IPS DF 6.9 (cell line): ENCODE results near the gene ABR.
"Not testable (repeated sequence)": the region's sequence is repeated elsewhere in the genome, so short reads cannot be mapped to it uniquely, and the experiment has no call there.

ENCODE experiments used
- DNase-seq: peaks from one replicate; pipeline ENCODE4 v3.0.0-alpha.2; 2013; ENCODE audit warnings: low read depth, low spot score
- H3K27ac ChIP-seq: one replicate; pipeline ENCODE4 v1.5.1; 2013; ENCODE audit warnings: low read length, control low read depth
- H3K27me3 ChIP-seq: 2 replicates; pipeline ENCODE4 v1.6.1; 2013; ENCODE audit warnings: mild to moderate bottlenecking, low read length; ENCODE audit not compliant: control insufficient read depth, insufficient read depth
- H3K36me3 ChIP-seq: 2 replicates; pipeline ENCODE4 v1.6.1; 2013; ENCODE audit warnings: low read length; ENCODE audit not compliant: control insufficient read depth, insufficient read depth
- H3K4me1 ChIP-seq: 2 replicates; pipeline ENCODE4 v1.6.1; 2013; ENCODE audit warnings: low read length; ENCODE audit not compliant: control insufficient read depth, insufficient read depth
- H3K4me3 ChIP-seq: 2 replicates; pipeline ENCODE4 v1.5.1; 2013; ENCODE audit warnings: mild to moderate bottlenecking, low read length
- H3K9me3 ChIP-seq: 2 replicates; pipeline ENCODE4 v1.6.1; 2013; ENCODE audit warnings: low read length, inconsistent platforms; ENCODE audit not compliant: control insufficient read depth, insufficient read depth
- WGBS: extraction: QIAGEN DNeasy Blood & Tissue Kit; methylation state at CpG from one replicate; pipeline ENCODE4 v1.1.7; 2013; ENCODE audit warnings: mixed read lengths, missing lambda C conversion rate; ENCODE audit not compliant: insufficient read length, insufficient coverage; 5-methylcytosine and 5-hydroxymethylcytosine counted together

Gene ABR

DNA sequence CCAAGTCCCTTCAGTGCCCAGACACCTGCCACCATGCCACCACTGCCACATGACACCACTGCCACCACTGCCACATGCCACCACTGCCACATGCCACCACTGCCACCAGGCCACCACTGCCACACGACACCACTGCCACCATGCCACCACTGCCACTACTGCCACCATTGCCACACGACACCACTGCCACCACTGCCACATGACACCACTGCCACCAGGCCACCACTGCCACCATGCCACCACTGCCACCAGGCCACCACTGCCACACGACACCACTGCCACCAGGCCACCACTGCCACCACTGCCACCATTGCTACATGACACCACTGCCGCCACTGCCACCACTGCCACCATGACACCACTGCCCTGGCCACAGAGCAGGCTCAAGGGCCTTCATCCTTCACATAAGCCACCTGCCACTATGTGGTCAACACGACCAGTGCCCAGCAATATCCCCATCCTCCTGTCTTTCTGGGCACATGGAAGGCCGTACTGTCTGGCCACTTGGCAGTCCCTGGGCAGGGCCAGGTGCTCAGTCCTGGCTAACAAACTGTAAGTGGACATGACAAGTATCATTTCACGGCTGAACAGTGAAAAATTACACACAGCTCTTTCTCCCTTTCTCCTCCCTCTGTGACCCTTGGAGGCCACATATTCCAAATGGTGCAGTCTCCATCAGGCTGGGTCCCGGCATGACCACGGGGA lies 33.1 kb downstream of the ABR start:
- H3K4me1 ChIP-seq = no peaks in the 10 kb centered on the region
- no peaks in the 10 kb centered on the region for H3K36me3 ChIP-seq
- no CpG with 5 or more reads among the region's 9 CpGs for WGBS
- H3K9me3 ChIP-seq = no peaks in the 10 kb centered on the region
- DNase-seq = no peak
- H3K4me3 ChIP-seq = no peak overlapping the region
- no peak overlapping the region for H3K27ac ChIP-seq
- no peaks in the 10 kb centered on the region for H3K27me3 ChIP-seq

DNA sequence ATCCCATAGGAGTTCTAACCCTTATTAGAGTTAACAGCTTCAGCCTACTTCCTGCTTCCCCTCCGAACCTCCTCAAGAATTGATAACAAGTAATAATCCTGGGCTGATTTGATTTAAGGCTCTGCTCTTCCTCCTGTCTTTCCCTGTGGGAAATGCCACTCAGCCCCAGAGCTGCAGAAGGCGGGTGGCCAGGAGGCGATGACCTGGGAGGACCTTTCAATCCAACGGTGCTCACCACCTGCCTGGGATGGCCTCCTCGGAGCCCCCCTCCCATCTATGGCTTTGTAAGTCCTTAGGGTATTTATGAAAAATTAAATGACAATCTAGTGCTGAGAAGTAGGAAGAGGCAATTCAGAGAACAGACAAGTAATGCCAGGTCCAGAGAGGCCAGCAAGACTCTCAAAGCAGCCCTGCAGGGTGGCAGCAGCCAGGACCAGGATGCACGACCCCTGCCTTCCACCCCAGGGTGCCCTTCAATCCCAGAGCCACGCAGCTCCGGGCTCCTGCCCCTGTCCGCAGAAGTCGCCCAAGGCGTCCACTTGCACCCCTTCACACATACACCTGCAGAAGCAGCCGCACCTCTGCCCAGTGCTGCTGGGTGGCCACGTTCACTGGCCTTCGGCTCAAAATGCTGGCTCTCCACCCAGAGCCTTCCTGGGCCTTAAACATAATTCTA lies 34.3 kb downstream of the ABR start:
- Histone ChIP-seq H3K4me3 (no peak overlapping the region), H3K27ac (no peak overlapping the region), H3K9me3 (no peaks in the 10 kb centered on the region), H3K4me1 (no peaks in the 10 kb centered on the region), H3K36me3 (no peaks in the 10 kb centered on the region), H3K27me3 (no peaks in the 10 kb centered on the region)
- WGBS = no CpG with 5 or more reads among the region's 14 CpGs
- DNase-seq = no peak

DNA sequence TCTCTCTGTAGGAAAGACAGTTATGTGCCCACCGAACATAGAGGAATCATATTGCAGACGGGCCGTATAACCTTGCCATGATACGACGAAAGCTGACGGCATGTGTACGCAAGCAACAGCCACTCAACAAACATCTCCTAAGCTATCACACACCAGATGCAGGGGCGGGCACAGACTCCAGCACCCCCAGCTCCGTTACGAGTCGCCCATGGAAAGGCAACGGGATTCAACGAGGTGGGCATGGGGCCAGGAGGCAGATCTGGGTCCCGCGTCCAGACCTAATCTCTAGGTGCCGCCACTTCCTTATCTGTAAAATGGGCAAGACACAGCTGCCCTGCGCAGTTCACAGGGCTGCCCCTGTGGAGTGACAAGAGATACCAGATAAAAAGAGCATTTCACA lies 35.6 kb downstream of the ABR start:
- Histone ChIP-seq H3K27ac (no peak overlapping the region), H3K4me1 (no peaks in the 10 kb centered on the region), H3K27me3 (no peaks in the 10 kb centered on the region), H3K9me3 (no peaks in the 10 kb centered on the region), H3K4me3 (no peak overlapping the region), H3K36me3 (no peaks in the 10 kb centered on the region)
- no peak for DNase-seq
- WGBS = no CpG with 5 or more reads among the region's 17 CpGs

DNA sequence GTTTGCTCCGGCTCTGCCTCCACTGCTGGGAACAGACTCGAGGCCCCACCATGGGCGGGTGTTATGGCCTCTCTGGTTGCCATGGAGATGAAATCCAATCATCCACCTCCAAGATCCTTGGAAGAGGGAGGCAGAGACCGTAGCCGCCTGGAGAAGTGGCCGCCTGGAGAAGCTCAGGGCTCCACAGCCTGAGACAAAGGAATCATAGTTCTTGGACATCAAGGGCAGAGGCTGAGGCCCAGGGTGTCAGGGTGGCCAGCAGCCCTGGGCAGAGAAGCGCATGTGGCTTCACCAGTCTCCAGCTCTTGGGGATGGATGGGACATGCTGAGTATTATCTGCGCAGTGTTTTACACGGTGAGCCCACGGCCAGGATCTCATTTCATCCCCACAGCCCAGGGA lies 36.2 kb downstream of the ABR start:
- no peaks in the 10 kb centered on the region for H3K9me3 ChIP-seq
- no peak overlapping the region for H3K4me3 ChIP-seq

DNA sequence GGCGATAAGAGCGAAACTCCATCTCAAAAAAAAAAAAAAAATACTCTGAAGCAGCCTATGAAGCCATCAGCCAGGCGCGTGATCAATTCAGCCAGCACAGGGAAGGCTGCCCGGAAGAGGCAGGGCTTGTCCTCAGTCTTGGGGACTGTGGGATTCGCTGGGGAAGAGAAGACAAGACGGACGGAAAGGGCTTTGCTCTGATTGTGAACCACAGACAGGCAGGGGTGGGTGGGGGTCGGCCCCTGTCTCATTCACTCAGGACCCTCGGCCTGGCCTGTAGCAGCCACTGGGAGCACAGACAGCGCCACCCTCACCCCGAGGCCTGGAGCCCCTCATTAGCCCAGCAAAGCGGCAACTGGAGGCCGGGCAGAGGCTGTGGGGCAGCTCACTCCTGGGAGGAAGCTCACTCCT lies 37.2 kb downstream of the ABR start:
- no peaks in the 10 kb centered on the region for H3K4me1 ChIP-seq
- no peak overlapping the region for H3K4me3 ChIP-seq
- DNase-seq = no peak
- H3K27ac ChIP-seq = no peak overlapping the region
- H3K27me3 ChIP-seq = no peaks in the 10 kb centered on the region
- no CpG with 5 or more reads among the region's 14 CpGs for WGBS
- H3K9me3 ChIP-seq = no peaks in the 10 kb centered on the region
- H3K36me3 ChIP-seq = no peaks in the 10 kb centered on the region

More for the DNA sequence above, 36.2 kb downstream of the ABR start:
- DNase-seq = no peak
- Histone ChIP-seq H3K27me3 (no peaks in the 10 kb centered on the region), H3K36me3 (no peaks in the 10 kb centered on the region), H3K4me1 (no peaks in the 10 kb centered on the region), H3K27ac (no peak overlapping the region)
- WGBS = no CpG with 5 or more reads among the region's 10 CpGs

DNA sequence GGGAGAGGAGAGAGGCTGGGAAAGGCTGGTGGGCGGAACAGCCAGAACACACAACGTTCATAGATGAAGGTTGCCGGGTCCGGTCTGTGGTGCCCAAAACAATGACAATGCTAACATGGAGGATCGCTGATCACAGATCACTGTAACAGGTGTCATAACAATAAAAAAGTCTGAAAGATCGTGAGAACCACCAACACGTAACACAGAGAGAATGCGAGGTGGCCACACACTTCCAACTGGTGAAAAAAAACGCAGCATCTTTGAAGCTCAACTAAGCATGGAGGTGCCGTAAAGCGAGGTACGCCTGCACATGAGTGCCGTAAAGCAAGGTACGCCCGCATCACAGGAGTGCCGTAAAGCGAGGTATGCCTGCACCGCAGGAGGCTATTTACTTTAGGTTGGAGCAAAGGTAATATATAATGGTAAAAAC lies 42.3 kb downstream of the ABR start:
- Histone ChIP-seq H3K4me3 (no peak overlapping the region), H3K36me3 (no peaks in the 10 kb centered on the region), H3K9me3 (no peaks in the 10 kb centered on the region), H3K4me1 (no peaks in the 10 kb centered on the region), H3K27me3 (no peaks in the 10 kb centered on the region), H3K27ac (no peak overlapping the region)
- DNase-seq = no peak
- no CpG with 5 or more reads among the region's 18 CpGs for WGBS

DNA sequence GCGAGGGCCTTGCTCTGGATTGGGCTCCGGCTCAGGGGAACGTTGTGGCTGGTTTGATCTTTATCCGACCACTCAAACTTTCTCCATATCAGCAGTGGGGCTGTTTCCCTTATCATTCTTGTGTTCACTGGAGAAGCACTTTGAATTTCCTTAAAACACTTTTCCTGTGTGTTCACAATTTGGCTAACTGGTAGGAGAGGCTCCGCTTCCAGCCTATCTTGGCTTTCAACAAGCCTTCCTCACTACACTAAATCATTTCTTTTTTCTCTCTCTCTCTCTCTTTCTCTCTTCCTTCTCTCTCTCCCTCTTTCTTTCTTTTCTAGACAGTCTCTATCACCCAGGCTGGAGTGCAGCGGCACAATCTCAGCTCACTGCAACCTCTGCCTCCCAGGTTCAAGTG lies 43.0 kb downstream of the ABR start:
- no peaks in the 10 kb centered on the region for H3K27me3 ChIP-seq
- WGBS = no CpG with 5 or more reads among the region's 6 CpGs
- no peak overlapping the region for H3K4me3 ChIP-seq
- H3K27ac ChIP-seq = no peak overlapping the region
- no peaks in the 10 kb centered on the region for H3K9me3 ChIP-seq
- no peaks in the 10 kb centered on the region for H3K36me3 ChIP-seq
- no peaks in the 10 kb centered on the region for H3K4me1 ChIP-seq
- no peak for DNase-seq

DNA sequence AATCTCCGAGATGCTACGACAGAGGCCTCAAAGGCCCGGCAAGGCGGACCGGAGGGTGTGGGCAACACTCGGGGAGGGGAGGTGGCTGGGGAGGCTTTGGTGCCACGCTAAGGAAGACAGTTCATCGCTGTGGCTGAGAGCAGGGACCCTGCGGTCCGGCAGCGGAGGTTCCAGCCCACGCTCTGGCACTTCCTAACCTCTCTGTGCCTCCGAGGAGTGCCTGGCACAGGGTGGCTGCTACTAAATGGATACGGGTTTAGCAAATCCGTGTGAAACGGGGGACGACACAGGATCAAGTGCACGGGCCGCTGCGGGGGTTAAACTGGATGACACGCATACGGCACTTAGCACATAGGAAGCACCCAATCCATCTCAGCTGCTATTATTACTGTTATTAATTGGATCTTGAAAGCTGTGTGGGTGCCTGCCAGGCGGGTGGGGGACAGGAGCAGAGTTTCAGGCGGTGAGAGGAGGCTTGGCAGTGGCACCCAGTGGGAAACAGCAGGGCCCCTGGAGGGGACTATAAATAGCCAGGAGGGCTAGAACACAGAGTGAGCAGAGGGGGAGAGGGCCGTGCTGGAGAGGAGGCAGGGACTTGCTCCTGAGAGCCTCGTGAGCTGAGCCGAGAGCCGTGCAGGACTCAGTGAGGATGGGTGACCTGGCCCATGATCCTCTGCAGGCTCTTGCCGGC lies 45.0 kb downstream of the ABR start:
- no CpG with 5 or more reads among the region's 29 CpGs for WGBS
- Histone ChIP-seq H3K4me3 (no peak overlapping the region; the same call in 1 of the 2 replicates), H3K4me1 (no peaks in the 10 kb centered on the region), H3K27ac (no peak overlapping the region), H3K27me3 (no peaks in the 10 kb centered on the region), H3K9me3 (no peaks in the 10 kb centered on the region), H3K36me3 (no peaks in the 10 kb centered on the region)
- no peak for DNase-seq

DNA sequence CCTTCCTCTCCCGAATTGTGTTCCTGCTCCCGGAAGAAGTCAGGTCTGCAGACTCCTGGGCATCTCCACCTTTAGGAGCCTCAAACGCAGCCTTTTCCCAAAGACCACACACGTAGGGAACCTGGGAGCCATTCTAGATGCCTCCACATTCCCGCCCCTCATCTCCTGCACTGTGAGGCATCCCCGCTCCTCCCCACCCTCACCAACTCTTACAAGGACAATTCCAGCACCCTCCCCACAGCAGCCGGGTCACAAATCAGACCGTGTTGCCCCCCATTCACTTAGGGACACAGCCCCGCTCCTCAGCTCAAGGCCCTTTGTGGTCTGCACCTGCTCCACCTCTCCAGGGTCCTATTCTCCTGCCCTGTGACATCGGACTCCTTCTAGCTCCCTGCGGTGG lies 49.6 kb downstream of the ABR start:
- no CpG with 5 or more reads among the region's 11 CpGs for WGBS
- no peaks in the 10 kb centered on the region for H3K27me3 ChIP-seq
- H3K9me3 ChIP-seq = no peaks in the 10 kb centered on the region
- no peak for DNase-seq
- no peaks in the 10 kb centered on the region for H3K4me1 ChIP-seq
- no peak overlapping the region for H3K27ac ChIP-seq
- no peaks in the 10 kb centered on the region for H3K36me3 ChIP-seq
- no peak overlapping the region for H3K4me3 ChIP-seq

DNA sequence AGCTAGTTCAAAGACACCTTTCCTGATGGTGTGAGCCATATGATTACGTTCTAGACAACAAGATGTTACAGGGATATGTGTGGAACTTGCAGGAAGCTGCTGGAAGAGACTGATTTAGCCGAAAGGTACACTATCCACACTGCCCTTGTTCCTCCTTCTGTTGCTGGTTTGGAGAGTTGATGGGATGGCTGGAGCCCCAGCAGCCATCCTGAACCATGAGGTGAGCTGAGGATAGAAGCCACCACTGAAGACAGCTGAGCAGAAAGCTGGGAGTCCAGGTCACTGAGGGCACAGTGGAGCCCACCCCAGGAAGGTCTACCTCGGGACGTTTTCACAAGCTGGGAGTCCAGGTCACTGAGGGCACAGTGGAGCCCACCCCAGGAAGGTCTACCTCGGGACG lies 51.3 kb downstream of the ABR start:
- not testable (repeated sequence) for H3K27ac ChIP-seq, H3K9me3 ChIP-seq, H3K27me3 ChIP-seq, H3K4me1 ChIP-seq, DNase-seq, H3K36me3 ChIP-seq, H3K4me3 ChIP-seq
- no CpG with 5 or more reads among the region's 6 CpGs for WGBS
